GM23338 (cell line): ENCODE measurements around the gene ALKAL2. TPM values are rescaled to one million over a fixed set of nuclear protein-coding genes. Genes with fewer than 3 reads are reported as not detected.
"Not testable (repeated sequence)": the region's sequence is repeated elsewhere in the genome, so short reads cannot be mapped to it uniquely, and the experiment has no call there.

Experiments used
- ATAC-seq: fragments of 200-7000 bp; cut with Tn5 transposase; 3 replicates; pipeline ENCODE4 v1.9.1; 2020
- DNase-seq: peaks from one replicate; pipeline ENCODE4 v3.0.0-alpha.2; 2015; ENCODE audit warnings: low spot score
- H2AFZ ChIP-seq: fragments of 200-600 bp; sonication (generic); 2 replicates; pipeline ENCODE4 v1.8.0; 2016; ENCODE audit warnings: antibody characterized with exemption, mild to moderate bottlenecking, moderate library complexity
- H3F3A ChIP-seq: fragments of 200-600 bp; sonication (generic); replicated peaks from 2 replicates; pipeline ENCODE4 v1.8.0; 2017; ENCODE audit warnings: antibody characterized with exemption, mixed run types, low read depth
- H3K27ac ChIP-seq: fragments of 200-600 bp; sonication (generic); 2 replicates; pipeline ENCODE4 v1.6.1; 2016; ENCODE audit warnings: low read depth
- H3K27me3 ChIP-seq: fragments of 200-600 bp; sonication (generic); 2 replicates; pipeline ENCODE4 v1.8.0; 2016; ENCODE audit warnings: mild to moderate bottlenecking, mixed run types, moderate library complexity; ENCODE audit not compliant: insufficient read depth
- H3K36me3 ChIP-seq: fragments of 200-600 bp; sonication (generic); 2 replicates; pipeline ENCODE4 v1.8.0; 2016; ENCODE audit warnings: mild to moderate bottlenecking; ENCODE audit not compliant: insufficient read depth
- H3K4me1 ChIP-seq: fragments of 200-600 bp; sonication (generic); 2 replicates; pipeline ENCODE4 v1.8.0; 2016; ENCODE audit warnings: mild to moderate bottlenecking, moderate library complexity; ENCODE audit not compliant: insufficient read depth
- H3K4me2 ChIP-seq: fragments of 200-600 bp; sonication (generic); 2 replicates; pipeline ENCODE4 v1.7.1; 2017; ENCODE audit warnings: mixed run types
- H3K4me3 ChIP-seq: fragments of 200-600 bp; sonication (generic); 2 replicates; pipeline ENCODE4 v1.6.1; 2016; ENCODE audit warnings: mixed run types
- H3K79me2 ChIP-seq: fragments of 200-600 bp; sonication (generic); replicated peaks from 2 replicates; pipeline ENCODE4 v1.8.0; 2017; ENCODE audit warnings: mild to moderate bottlenecking; ENCODE audit not compliant: insufficient read depth
- H3K9me2 ChIP-seq: fragments of 200-600 bp; sonication (generic); 2 replicates; pipeline ENCODE4 v1.8.0; 2017; ENCODE audit not compliant: insufficient read depth
- H4K20me1 ChIP-seq: fragments of 200-600 bp; sonication (generic); replicated peaks from 2 replicates; pipeline ENCODE4 v1.8.0; 2017; ENCODE audit warnings: mild to moderate bottlenecking; ENCODE audit not compliant: insufficient read depth
- H3K27ac Mint-ChIP-seq: 2 replicates; pipeline ENCODE4 v1.8.0; 2020; ENCODE audit warnings: inconsistent platforms, mild to moderate bottlenecking, moderate library complexity, mixed read lengths
- H3K27me3 Mint-ChIP-seq: 3 replicates; pipeline ENCODE4 v1.8.0; 2022; ENCODE audit warnings: low read depth, mild to moderate bottlenecking, moderate library complexity, mixed read lengths, inconsistent platforms; ENCODE audit not compliant: insufficient read depth, poor library complexity
- H3K36me3 Mint-ChIP-seq: 3 replicates; pipeline ENCODE4 v1.8.0; 2021; ENCODE audit warnings: low read depth, mild to moderate bottlenecking, inconsistent platforms, moderate library complexity, mixed read lengths
- H3K4me1 Mint-ChIP-seq: 3 replicates; pipeline ENCODE4 v1.8.0; 2020; ENCODE audit warnings: mild to moderate bottlenecking, inconsistent platforms, mixed read lengths
- H3K4me3 Mint-ChIP-seq: 3 replicates; pipeline ENCODE4 v1.8.0; 2021; ENCODE audit warnings: moderate library complexity, mild to moderate bottlenecking, inconsistent platforms, mixed read lengths
- H3K9me3 Mint-ChIP-seq: 3 replicates; pipeline ENCODE4 v1.8.0; 2020; ENCODE audit warnings: moderate library complexity, mild to moderate bottlenecking, inconsistent platforms, mixed read lengths
- CREB1 ChIP-seq: fragments of 250-450 bp; sonication (Bioruptor Pico); IDR thresholded peaks from 2 replicates; pipeline ENCODE4 v1.5.0; 2020; ENCODE audit warnings: low read depth, mild to moderate bottlenecking, moderate library complexity
- CTCF ChIP-seq, 2 experiments: fragments of 200-600 bp in 1 of 2; sonication (generic) in 1 of 2; conservative IDR thresholded peaks; 2 replicates each; pipeline versions ENCODE4 v1.5.1 to v1.6.1; 2016 to 2017; ENCODE audit warnings: antibody characterized with exemption in 2 of 2, low read depth in 2 of 2, mild to moderate bottlenecking in 2 of 2, moderate library complexity in 1 of 2
- EZH2phosphoT487 ChIP-seq: fragments of 200-600 bp; sonication (generic); IDR thresholded peaks from one replicate; pipeline ENCODE4 v1.8.1; 2018; ENCODE audit warnings: antibody characterized with exemption; ENCODE audit not compliant: unreplicated experiment
- JUNB ChIP-seq: IDR thresholded peaks from one replicate; pipeline ENCODE4 v1.6.1; 2016; ENCODE audit warnings: antibody characterized with exemption; ENCODE audit not compliant: unreplicated experiment
- NANOG ChIP-seq: IDR thresholded peaks from 2 replicates; pipeline ENCODE4 v1.6.1; 2016; ENCODE audit warnings: antibody characterized with exemption, borderline replicate concordance
- ZNF114 ChIP-seq: fragments of 250-450 bp; sonication (Bioruptor Pico); IDR thresholded peaks from 2 replicates; pipeline ENCODE4 v1.5.0; 2020; ENCODE audit warnings: mild to moderate bottlenecking, moderate library complexity
- ZNF331 ChIP-seq: fragments of 250-450 bp; sonication (Bioruptor Pico); IDR thresholded peaks from 2 replicates; pipeline ENCODE4 v1.5.0; 2020; ENCODE audit warnings: low read depth, mild to moderate bottlenecking, moderate library complexity
- ZNF462 ChIP-seq: fragments of 250-450 bp; sonication (Bioruptor Pico); IDR thresholded peaks from 2 replicates; pipeline ENCODE4 v1.5.0; 2020; ENCODE audit warnings: mild to moderate bottlenecking, moderate library complexity
- long read RNA-seq: library from polyadenylated mRNA; unstranded; transcript quantifications from one replicate; pipeline ENCODE4 v2.0.0, GENCODE V29; 2020; ENCODE audit not compliant: unreplicated experiment
- polyA plus RNA-seq: library from polyadenylated mRNA; unstranded; fragments of >200 nt; fragmentation: Nextera tagmentation; extraction: Ambion mirVana; gene quantifications from 2 replicates; pipeline ENCODE4 v1.2.1, GENCODE V29; 2016
- total RNA-seq: library from RNA; depleted of rRNA; stranded (reverse); fragments of >200 nt; shearing (Covaris generic); gene quantifications from 2 replicates; pipeline ENCODE4 v1.2.3, GENCODE V29; 2014; rRNA removed

The ALKAL2 gene
- total RNA-seq (4.5 and 6.4 TPM in 2 replicates), polyA plus RNA-seq (11.3 and 12.1 TPM in 2 replicates)
- long read RNA-seq: 0 reads

GRCh38 chr2:287911-288757 lies at the start of gene ALKAL2:
ALKAL2 (minus strand) TSS chr2:288091; CDS start chr2:287835, 256 bp downstream.
- H3K9me3 Mint-ChIP-seq: no peaks in the 10 kb centered on the region; the same call in 2 of the 3 replicates
- peaks cover 35% of the 10 kb centered on the region for H3K27me3 Mint-ChIP-seq
- Histone ChIP-seq H3K4me3 (peak within 1 kb of the TSS; percentile 68), H3F3A (peaks cover 15% of the 10 kb centered on the region), H3K4me1 (peaks cover 38% of the 10 kb centered on the region), H3K79me2 (no peaks in the 10 kb centered on the region), H3K27me3 (peaks cover 50% of the 10 kb centered on the region), H3K36me3 (no peaks in the 10 kb centered on the region), H2AFZ (no peak within 1 kb of the TSS), H3K27ac (no peak within 1 kb of the TSS), H3K4me2 (peak within 1 kb of the TSS; percentile 92), H4K20me1 (no peaks in the 10 kb centered on the region; the same call in 1 of the 2 replicates), H3K9me2 (no peaks in the 10 kb centered on the region)
- peak within 1 kb of the TSS; percentile 72 for H3K4me3 Mint-ChIP-seq
- TF ChIP-seq EZH2phosphoT487 (no peak), CREB1 (no peak), JUNB (no peak), CTCF (conservative IDR thresholded peaks at IDR 0.05; ENCODE audit: low read depth in 2 of 2) (no peak), NANOG (no peak)
- H3K27ac Mint-ChIP-seq: no peak within 1 kb of the TSS
- peak; percentile 9 for ATAC-seq
- H3K4me1 Mint-ChIP-seq: peaks cover 39% of the 10 kb centered on the region
- H3K36me3 Mint-ChIP-seq: no peaks in the 10 kb centered on the region
- peak; percentile 56 for DNase-seq

GRCh38 chr2:336949-337348 lies 49.1 kb upstream of the ALKAL2 start:
- not testable (repeated sequence) for H3K4me3 ChIP-seq, DNase-seq, ATAC-seq, H3K4me3 Mint-ChIP-seq, H3K4me1 Mint-ChIP-seq, H3K9me2 ChIP-seq, H3K4me2 ChIP-seq, H3K36me3 ChIP-seq, H4K20me1 ChIP-seq, H3K79me2 ChIP-seq, H3K27ac Mint-ChIP-seq, H3F3A ChIP-seq, H3K27ac ChIP-seq, H2AFZ ChIP-seq, H3K27me3 Mint-ChIP-seq, H3K4me1 ChIP-seq, H3K27me3 ChIP-seq
- H3K9me3 Mint-ChIP-seq: peaks cover 44% of the 10 kb centered on the region
- H3K36me3 Mint-ChIP-seq: peaks cover 31% of the 10 kb centered on the region

GRCh38 chr2:336360-336759 lies 48.5 kb upstream of the ALKAL2 start:
- Histone ChIP-seq H3K9me2 (no peaks in the 10 kb centered on the region), H3F3A (no peaks in the 10 kb centered on the region), H2AFZ (no peak overlapping the region), H3K79me2 (no peaks in the 10 kb centered on the region), H3K36me3 (no peaks in the 10 kb centered on the region), H3K4me3 (no peak overlapping the region), H3K4me1 (no peaks in the 10 kb centered on the region), H3K27ac (no peak overlapping the region), H4K20me1 (no peaks in the 10 kb centered on the region), H3K27me3 (no peaks in the 10 kb centered on the region), H3K4me2 (no peak overlapping the region)
- Mint-ChIP-seq H3K9me3 (peaks cover 44% of the 10 kb centered on the region), H3K36me3 (peaks cover 31% of the 10 kb centered on the region), H3K4me3 (no peak overlapping the region), H3K27me3 (peaks cover 3% of the 10 kb centered on the region), H3K4me1 (peaks cover 4% of the 10 kb centered on the region), H3K27ac (no peak overlapping the region)
- no peak for DNase-seq
- no peak for ATAC-seq
- TF ChIP-seq ZNF331 (CRISPR knock-in tag): no peak
- TF ChIP-seq CREB1: no peak
- TF ChIP-seq ZNF462 (CRISPR knock-in tag): no peak
- no peak for TF ChIP-seq ZNF114
